ENCODE results near the gene PLEKHA1. TPM values are rescaled to one million over a fixed set of nuclear protein-coding genes. Genes with fewer than 3 reads are reported as not detected.
A peak's percentile ranks its signal among the peaks of the same experiment; 100 is the strongest.

PLEKHA1 gene
- total RNA-seq, 2 donors from 2014 or later: 32.1 to 37.8 TPM

GRCh38 chr10:122368502-122369254, 5.8 kb upstream of the PLEKHA1 start:
- intact Hi-C loops (cut with DNase I): loop anchor here in 1 of 2 donors (2.0 kb wide), 1 partner anchor 22 kb away; no protein-coding TSS in a partner anchor
- no peak for DNase-seq
- ATAC-seq: no peak

DNA sequence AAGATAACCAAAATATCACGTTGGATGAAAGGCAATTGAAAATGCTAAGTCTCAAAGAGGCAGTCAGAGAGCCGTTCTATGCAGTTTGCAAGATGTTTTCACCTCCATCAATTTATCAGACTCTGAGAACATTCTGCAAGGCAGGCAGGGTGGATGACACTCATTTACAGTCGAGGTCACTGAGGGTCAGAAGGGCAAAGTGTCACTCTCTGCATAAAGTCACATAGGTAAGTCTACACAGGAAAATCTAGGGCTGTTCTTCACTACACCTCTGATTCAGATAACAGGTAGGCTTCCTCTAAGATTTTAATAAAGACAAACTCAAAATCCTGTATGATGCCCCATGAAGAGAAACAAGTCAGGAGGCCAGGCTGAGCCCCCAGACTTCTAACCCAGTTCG, 1.4 kb upstream of the PLEKHA1 start:
- intact Hi-C loops (cut with DNase I): no loop called here
- DNase-seq: no peak
- ATAC-seq: no peak

GRCh38 chr10:122373721-122374120, 787 bp upstream of the PLEKHA1 start:
- intact Hi-C loops (cut with DNase I): no loop called here
- DNase-seq (no peak), ATAC-seq (peak; percentile 3)

GRCh38 chr10:122374859-122375678, 561 bp downstream of the PLEKHA1 start:
- intact Hi-C loops (cut with DNase I): no loop called here
- peak; percentile 63 to 66 for ATAC-seq

GRCh38 chr10:122375679-122376160, 1.2 kb downstream of the PLEKHA1 start:
- no peak for DNase-seq
- intact Hi-C loops (cut with DNase I): no loop called here
- no peak for ATAC-seq

More at GRCh38 chr10:122374859-122375678, 561 bp downstream of the PLEKHA1 start:
- peak; percentile 64 for DNase-seq

DNA sequence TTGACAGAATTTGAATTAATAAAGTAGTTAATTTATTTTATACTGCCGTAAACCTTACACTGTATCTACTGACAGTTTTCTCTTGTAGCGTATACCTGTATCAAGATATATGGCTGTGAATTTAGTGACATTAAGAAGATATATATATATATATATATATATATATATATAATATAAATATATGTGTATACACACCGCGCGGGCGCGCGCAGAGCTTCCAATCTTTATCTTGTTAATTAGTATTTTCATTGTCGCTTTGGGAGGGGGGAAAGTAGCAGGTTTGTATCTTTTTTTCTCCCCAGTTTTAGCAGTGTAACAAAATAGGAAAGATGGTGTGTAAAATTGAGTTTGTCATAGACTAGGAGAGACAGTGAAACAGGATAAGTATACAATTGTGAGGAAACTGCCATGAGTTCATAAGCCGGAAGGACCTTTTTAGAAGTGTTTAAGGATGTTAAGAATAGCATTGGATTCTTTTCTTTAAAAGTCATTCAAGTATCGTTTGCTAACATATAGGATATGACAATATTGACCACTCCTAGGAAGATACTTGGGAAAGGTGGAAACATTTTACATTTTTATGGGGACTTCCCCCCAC, 2.0 kb downstream of the PLEKHA1 start:
- ATAC-seq: no peak
- intact Hi-C loops (cut with DNase I): no loop called here
- DNase-seq: no peak

DNA sequence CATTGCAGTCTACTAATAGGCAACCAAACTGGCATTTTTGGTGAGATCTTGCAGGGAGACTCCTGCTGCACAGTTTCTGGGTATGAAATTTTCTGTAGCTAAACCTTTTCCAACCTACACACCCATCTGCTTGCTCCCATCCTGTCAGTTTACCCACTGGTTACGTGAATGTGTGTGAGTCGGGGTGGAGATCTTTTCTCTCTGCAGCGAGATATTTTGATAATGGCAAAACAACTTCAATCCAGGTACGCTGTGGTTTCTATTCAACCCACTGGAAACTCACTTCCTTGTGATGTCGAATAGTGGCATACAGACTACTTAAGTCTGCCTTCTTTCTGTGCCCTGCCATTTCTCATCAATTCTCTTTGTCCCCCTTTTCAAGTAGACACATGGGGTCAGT, 4.5 kb downstream of the PLEKHA1 start:
- DNase-seq (no peak), ATAC-seq (no peak)
- intact Hi-C loops (cut with DNase I): no loop called here

- DNase-seq: no peak
Measured at GRCh38 chr10:122379537-122379936, 5.0 kb downstream of the PLEKHA1 start.

DNA sequence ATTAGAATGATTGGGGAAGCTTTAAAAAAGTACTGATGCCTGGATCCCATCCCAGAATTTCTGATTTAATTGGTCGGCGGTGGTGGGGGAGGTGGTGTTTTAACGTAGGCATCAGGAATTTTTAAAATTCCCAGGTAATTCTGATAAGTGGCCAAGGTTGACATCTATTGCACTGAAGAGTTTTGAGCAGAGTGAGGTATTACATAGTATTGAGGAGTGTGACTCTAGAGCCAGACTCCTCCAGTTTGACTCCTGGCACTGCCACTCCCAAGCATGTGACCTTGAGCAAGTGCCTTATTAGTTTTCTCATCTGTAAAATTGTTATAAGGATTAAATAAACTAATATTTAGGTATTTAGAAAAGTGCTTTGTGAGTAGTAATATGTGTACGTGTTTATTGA, 6.2 kb downstream of the PLEKHA1 start:
- ATAC-seq (no peak), DNase-seq (no peak)
- intact Hi-C loops (cut with DNase I): no loop called here

More at GRCh38 chr10:122379537-122379936, 5.0 kb downstream of the PLEKHA1 start:
- intact Hi-C loops (cut with DNase I): no loop called here
- no peak for ATAC-seq

GRCh38 chr10:122381680-122382079, 7.2 kb downstream of the PLEKHA1 start:
- intact Hi-C loops (cut with DNase I): no loop called here
- ATAC-seq (no peak), DNase-seq (no peak)

DNA sequence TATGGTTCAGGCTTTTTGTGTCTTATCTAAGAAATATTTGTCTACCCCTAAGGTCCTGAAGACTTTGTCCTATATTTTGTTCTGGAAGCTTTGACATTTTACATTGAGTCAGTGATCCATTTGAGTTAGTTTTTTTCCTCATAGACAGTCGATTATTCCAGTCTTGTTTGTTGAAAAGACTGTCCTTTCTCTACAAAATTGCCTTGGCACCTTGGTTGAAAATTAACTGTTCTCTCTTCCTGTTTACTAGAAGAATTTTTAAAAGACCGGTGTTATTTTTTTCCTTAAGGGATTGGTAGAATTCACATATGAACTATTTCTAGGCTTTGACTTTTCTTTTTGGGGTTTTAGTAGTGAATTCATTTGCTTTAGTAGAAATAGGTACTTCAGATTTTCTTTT, 12.0 kb downstream of the PLEKHA1 start:
- ATAC-seq: no peak

DNA sequence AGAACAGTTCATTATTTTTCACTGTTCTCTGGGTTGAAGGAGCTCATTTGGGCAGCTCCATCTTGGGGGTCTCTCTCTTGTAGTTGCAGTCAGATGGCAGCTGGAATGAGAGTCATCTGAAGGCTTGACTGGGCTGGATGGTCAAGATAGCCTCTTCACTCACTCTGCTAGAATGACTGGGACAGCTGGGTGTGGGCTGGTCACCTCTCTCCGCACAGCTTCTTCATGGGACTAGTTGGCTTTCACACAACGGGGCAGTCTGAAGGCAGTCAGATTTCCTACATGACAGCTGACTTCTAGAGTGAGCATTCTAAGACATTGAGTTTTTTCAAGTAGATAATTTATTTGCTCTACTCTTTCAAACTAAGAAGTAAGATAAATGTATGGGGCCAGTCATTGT, 13.1 kb downstream of the PLEKHA1 start:
- intact Hi-C loops (cut with DNase I): loop anchor here in 1 of 2 donors (5.0 kb wide), 1 partner anchor 45 kb away; no protein-coding TSS in a partner anchor
- no peak for ATAC-seq

More for the DNA sequence above, 12.0 kb downstream of the PLEKHA1 start:
- DNase-seq: no peak
- intact Hi-C loops (cut with DNase I): loop anchor here in 1 of 2 donors (5.0 kb wide), 1 partner anchor 44 kb away; no protein-coding TSS in a partner anchor

GRCh38 chr10:122388287-122388997, 13.9 kb downstream of the PLEKHA1 start:
- intact Hi-C loops (cut with DNase I): loop anchor here in 1 of 2 donors (5.0 kb wide), 1 partner anchor 46 kb away; no protein-coding TSS in a partner anchor

More for the DNA sequence above, 13.1 kb downstream of the PLEKHA1 start:
- no peak for DNase-seq

GRCh38 chr10:122390271-122390670, 15.8 kb downstream of the PLEKHA1 start:
- DNase-seq (no peak), ATAC-seq (no peak)
- intact Hi-C loops (cut with DNase I): no loop called here

More at GRCh38 chr10:122388287-122388997, 13.9 kb downstream of the PLEKHA1 start:
- no peak for DNase-seq
- no peak for ATAC-seq

DNA sequence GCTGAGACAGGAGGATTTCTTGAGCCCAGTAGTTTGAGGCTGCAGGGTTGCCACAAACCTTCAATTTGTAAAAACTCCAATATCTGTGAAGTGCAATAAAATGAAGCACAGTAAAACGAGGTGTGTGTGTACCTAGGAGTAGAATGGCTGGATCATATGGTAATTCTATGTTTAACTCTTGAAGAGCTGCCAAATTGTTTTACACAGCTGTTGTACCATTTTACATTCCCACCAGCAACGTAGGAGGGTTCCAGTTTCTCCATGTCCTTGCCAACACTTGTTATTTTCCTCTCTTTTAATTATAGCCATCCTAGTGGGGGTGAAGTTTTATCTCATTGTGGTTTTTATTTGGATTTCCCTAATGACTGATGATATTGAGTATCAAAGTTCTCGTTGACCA, 16.2 kb downstream of the PLEKHA1 start:
- ATAC-seq (no peak), DNase-seq (no peak)
- intact Hi-C loops (cut with DNase I): no loop called here

GRCh38 chr10:122391875-122392274, 17.4 kb downstream of the PLEKHA1 start:
- intact Hi-C loops (cut with DNase I): no loop called here
- DNase-seq (no peak), ATAC-seq (peak; percentile 65 to 67)

- ATAC-seq (no peak), DNase-seq (no peak)
- intact Hi-C loops (cut with DNase I): no loop called here
Measured at GRCh38 chr10:122392835-122393234, 18.3 kb downstream of the PLEKHA1 start.

GRCh38 chr10:122393288-122393687, 18.8 kb downstream of the PLEKHA1 start:
- ATAC-seq (no peak), DNase-seq (no peak)
- intact Hi-C loops (cut with DNase I): no loop called here

Data from left cardiac atrium (tissue), 4 donors.